Activated CD8-positive, alpha-beta memory T cell treated with anti-CD3 and anti-CD28 coated beads for 48 hours (primary cell): ENCODE data around the gene ASB1.
"Not testable (repeated sequence)": the region's sequence is repeated elsewhere in the genome, so short reads cannot be mapped to it uniquely, and the experiment has no call there.

Source experiments
- DNase-seq, 3 experiments: peaks; one replicate each; pipeline ENCODE4 v3.0.0-alpha.2; 2020; ENCODE audit warnings: low read depth in 2 of 3, low spot score in 2 of 3

ASB1 gene

GRCh38 chr2:238403632-238404405 is 22.9 kb upstream of the ASB1 start:
- DNase-seq: no peak

- DNase-seq: no peak
Observed at GRCh38 chr2:238404406-238405216, 22.1 kb upstream of the ASB1 start.

DNA sequence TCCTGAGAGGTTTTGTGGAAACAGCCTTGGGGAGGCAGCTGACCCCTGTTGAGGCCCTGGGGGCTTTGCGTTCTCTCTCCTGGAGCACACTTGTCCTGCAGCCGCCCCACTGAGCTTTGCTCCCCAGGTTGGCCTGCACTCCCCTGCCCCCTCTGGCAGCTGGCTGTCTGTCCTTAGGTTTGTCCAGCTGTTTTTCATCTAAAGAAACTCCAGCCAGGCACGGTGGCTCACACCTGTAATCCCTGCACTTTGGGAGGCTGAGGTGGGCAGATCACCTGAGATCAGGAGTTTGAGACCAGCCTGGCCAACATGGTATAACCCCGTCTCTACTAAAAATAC is 21.5 kb upstream of the ASB1 start:
- not testable (repeated sequence) for DNase-seq

DNA sequence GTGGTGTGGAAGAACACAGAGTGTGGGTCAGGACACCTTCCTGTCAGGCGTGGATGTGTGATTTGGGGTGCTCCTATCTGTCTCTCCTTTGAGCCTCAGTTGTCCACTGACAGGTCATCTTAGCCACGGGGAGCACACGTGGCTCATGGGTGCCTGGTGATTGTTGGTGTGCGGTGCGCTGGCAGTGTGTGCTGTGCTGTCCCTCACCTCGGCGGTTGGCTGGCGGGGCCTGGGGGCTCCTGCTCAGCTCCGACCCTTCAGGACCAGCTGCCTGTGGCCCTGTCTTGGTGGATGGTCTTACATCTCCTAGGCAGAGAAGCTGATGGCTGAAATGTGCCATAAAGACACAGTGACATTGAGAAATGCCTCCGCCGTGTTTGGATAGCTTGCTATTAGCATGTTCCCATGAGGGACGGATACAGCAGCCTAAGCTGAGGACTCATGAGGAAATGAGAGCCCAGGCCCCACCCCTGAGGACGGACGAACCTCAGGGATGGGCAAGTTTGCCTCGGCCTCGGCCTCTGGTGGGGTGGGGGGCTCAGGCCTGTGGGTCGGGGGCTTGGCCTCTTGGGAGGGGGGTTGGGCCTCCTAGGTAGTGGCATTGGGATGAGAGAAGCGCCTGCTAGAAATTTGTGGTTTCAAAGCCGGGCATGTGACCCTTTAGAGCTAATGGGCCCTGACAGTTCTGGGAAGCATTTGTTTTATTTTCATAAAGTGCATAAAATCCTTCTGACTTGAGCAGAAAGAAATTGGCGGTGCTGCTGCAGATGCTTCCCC is 20.3 kb upstream of the ASB1 start:
- no peak for DNase-seq

GRCh38 chr2:238406998-238407285 is 19.8 kb upstream of the ASB1 start:
- no peak for DNase-seq

DNA sequence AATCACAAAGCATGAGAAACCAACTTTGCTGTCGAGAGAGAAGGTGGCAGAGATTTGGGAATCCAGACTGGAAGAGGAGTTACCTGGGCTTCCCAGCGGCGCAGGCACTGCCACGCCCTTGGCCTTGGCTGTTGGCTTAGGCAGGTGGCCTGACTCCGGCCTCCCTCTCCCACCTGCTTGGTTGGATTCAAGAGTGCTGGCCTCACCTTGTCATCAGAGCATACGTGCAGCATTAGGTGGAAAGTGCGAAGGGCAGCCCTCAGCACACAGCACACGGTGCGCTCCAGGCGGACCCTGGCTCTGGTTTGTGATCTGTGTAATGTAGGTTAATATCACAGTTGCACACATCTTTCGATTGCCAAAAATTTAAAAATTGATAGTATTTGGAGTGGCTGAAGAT is 19.2 kb upstream of the ASB1 start:
- DNase-seq: no peak

- no peak for DNase-seq
Observed at GRCh38 chr2:238408615-238409340, 17.9 kb upstream of the ASB1 start.

DNA sequence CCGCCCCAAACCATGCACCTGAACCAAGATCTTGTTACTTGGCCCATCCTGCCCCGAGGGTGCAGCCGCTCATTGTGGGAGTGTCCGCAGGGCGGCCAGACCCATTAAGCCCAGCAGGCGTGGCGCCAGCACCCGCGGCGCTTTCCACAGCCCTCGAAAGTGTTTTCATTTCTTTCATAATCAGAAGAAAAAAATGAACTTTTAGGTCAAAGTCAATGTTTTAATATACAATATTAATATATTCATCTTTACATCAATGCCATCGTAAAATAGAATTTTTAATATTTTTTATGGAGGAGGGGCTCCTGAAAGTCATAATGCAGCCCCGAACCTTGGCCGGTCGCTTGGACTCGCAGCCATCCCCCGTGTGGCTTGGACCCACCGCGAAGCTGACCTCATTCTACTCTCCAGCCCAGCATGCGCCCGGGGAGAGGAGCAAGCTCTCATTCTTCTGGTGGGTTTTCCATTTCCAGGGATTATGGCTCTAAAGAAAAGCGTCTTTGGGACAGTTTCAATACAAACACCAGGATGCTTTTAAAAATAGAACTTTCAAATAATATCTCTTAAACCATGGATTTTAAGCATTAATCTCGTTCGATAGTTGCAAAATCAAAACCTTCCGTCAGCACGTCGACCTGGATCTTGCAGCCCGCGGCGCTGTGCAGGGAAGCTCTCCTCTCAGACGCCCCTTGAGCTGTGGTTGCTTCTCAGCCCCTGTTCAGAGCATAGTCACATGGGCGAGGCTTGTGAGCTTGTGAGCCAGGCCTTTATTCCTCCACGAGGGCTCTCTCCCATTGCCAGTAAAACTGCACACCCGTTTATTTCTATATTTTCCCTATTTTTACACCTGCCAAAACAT is 17.2 kb upstream of the ASB1 start:
- no peak for DNase-seq

GRCh38 chr2:238412067-238412767 is 14.5 kb upstream of the ASB1 start:
- DNase-seq: no peak

DNA sequence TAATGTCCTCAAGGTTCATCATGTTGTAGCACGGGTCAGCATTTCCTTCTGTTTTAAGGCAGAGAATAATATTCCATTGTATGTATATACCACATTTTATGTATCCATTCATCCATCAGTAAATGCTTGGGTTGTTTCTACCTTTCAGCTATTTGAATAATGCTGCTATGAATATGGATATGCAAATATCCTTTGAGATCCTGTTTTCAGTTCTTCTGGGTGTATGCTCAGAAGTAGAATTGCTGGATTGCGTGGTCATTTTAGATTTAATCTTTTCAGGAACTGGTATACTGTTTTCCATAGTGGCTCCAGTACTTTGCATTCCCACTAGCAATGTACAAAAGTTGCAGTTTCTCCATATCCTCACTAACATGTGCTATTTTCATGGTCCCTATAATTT is 13.4 kb upstream of the ASB1 start:
- DNase-seq: no peak

DNA sequence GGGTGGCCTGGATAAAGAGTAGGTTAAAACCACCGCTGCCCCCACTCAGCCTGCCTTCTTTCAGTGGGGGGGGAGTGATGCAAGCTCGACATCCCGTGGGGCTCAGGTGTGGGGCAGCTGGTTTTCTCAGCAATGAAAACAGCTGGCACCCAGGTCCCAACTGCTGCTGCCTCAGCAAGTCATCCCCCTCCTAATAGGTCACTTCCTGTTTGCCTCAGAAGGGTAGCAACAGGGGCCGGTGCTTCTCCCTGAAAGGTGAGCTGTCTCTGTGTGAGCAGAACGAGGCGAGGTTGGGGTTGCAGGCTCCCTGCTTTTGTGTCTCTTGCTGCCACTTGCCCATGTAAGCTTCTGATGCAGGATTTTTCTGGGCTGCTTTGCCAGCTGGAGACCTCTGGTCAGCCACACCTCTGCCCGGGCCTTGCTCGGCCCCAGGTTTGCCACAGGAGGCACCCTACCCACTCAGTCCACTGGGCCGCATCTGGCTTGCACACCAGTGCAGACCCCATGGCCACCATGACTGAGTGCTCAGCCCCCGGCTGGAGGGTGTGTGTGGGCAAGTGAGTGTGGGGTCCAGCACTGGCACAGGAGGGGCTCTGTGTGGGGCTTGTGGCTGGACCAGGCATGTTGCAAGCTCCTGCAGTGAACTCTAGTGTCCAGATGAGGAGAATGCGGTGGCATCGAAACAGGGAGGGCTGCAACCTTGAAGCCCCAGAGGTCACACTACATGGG is 11.5 kb upstream of the ASB1 start:
- DNase-seq: no peak

- DNase-seq: no peak
Observed at GRCh38 chr2:238415893-238416292, 10.8 kb upstream of the ASB1 start.

DNA sequence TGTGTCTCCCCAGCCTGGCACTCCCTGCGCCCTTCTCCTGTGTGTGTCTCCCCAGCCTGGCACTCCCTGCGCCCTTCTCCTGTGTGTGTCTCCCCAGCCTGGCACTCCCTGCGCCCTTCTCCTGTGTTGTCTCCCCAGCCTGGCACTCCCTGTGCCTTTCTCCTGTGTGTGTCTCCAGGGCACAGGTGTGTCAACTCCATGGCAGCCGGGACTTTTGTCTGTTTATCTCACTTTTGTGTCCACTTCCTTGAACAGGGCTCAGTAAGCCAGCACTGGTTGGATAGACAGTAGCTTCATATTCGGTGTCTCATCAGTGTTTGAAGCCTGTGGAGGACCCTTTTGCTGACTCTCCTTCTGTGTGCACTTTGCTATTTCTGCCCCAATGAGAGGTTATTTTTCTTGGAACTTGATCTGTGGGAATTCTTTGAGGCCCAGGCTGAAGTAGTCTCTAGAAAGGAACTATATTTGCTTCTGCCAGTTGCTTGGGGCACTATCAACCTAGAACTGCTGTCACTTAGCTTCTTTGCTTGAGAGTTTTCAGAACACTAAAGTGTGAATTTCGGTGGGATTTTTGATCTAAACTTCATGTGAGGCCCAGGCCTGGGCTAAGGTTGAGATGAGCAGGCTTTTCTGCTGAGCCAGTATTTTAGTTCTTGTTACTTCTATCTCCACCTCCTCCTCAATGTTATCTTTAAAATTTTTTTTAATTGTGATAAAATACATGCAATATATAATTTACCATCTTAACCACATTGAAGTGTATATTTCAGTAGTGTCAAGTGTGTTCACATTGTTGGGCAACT is 8.3 kb upstream of the ASB1 start:
- DNase-seq: no peak

DNA sequence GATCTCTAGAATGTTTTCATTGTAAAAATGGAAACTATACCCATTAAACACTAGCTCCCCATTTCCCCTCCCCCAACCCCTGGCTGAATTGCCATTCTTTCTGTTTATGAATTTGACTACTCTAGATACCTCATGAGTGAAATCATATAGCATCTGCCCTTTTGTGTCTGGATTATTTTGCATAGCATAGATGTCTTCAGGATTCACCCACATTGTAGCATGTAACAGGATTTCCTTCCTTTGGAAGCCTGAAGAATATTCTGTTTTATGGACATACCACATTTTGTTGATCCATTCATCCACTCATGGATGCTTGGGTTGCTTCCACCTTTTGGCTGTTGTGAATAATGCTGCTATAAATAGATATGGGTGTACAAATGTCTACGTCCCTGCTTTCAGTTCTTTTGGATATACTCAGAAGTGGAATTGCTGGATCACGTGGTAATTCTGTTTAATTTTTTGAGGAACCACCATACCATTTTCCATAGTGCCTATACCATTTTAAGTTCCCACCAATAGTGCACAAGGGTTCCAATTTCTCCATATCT is 7.7 kb upstream of the ASB1 start:
- no peak for DNase-seq

DNA sequence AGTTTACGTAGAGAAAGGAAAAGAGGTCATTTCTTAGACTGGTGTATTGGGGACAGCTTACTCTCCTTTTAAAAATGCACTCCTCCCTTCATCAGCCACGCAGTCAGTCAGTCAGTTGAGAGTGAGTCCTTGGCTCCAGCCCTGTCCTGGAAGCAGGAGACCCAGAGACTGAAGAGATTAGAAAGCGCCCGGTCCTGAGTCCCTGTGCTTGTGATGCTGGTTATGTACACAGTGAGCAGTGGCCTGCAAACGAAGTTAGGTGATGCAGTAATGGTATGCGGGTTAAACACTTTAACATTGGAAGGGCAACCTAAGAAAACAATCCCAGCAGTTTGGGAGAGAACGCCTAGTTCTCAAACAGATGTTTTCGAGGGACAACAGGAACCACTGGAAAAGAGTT is 6.3 kb upstream of the ASB1 start:
- no peak for DNase-seq

DNA sequence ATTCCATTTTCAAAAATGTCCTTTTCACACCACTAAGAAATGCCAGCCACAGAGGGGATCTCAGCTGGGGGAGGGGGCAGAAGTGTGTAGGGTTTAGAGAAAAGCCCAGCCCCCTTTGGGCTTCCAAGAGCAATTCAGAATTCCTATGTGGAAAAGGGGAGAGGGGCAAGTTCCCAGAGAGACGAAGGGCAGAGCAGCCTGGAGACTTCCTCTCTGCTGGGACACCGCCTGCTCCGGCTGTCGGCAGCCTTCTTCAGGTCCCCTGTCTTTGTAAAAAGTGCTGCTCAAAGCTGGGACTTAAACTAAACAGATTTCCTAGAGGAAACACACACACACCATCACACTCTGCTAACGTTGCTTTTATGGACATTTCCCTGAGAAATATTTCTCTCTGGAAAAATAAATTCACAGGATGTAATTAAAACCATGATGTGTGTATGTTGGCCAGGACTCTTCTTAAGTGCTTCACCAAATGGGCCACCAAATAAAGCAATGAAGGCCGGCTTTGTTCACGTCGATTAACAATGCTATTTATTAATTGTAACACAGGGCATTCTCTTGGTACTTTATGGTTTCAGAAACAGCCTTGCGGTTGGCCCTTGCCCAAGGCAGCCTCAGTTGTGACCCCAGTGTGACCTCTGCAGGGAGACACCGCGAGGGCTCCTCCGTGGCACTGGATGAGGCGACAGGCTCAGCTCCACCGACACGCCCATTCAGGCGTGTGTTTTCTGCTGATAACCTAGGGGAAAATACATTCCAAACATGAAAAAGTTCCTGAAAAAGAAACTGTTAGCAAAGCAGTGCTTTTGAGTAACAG is 5.6 kb upstream of the ASB1 start:
- no peak for DNase-seq

DNA sequence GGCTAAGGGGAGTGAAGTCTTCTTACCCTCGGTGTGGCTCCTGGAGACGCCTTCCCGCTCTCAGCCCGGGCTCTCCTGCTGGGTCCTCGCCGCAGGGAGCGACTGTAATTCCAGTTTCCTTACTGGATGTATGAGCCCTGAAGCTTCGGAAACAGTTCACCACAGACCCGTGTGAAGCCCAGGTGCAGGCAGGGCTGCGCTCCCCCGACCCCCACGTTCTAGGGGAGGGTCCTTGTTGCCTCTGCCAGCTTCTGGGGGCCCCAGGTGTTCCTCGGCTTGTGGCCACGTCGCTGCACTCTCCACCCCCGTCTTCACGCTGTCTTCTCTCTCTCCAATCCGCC is 5.1 kb upstream of the ASB1 start:
- no peak for DNase-seq
